SJSA1 (cell line): Measurements from ENCODE around the gene GNAQ. TPM values are rescaled to one million over a fixed set of nuclear protein-coding genes. Genes with fewer than 3 reads are reported as not detected.
A peak's percentile ranks its signal among the peaks of the same experiment; 100 is the strongest.
"Not testable (repeated sequence)": the region's sequence is repeated elsewhere in the genome, so short reads cannot be mapped to it uniquely, and the experiment has no call there.

ENCODE experiments used
- DNase-seq, 2 experiments: peaks; one replicate each; pipeline ENCODE4 v3.0.0-alpha.2; 2015 to 2020; ENCODE audit warnings: low spot score in 2 of 2, low read depth in 1 of 2
- H3K27ac ChIP-seq: fragments of 250-450 bp; sonication (Bioruptor Pico); 2 replicates; pipeline ENCODE4 v1.5.1; 2020; ENCODE audit warnings: mild to moderate bottlenecking, moderate library complexity
- H3K27me3 ChIP-seq: fragments of 250-450 bp; sonication (Bioruptor Pico); replicated peaks from 2 replicates; pipeline ENCODE4 v1.5.1; 2020; ENCODE audit warnings: mild to moderate bottlenecking, moderate library complexity
- H3K36me3 ChIP-seq: fragments of 250-450 bp; sonication (Bioruptor Pico); 2 replicates; pipeline ENCODE4 v1.5.1; 2020; ENCODE audit warnings: mild to moderate bottlenecking
- H3K4me1 ChIP-seq: fragments of 250-450 bp; sonication (Bioruptor Pico); replicated peaks from 2 replicates; pipeline ENCODE4 v1.6.1; 2021; ENCODE audit warnings: mild to moderate bottlenecking
- H3K4me3 ChIP-seq: fragments of 250-450 bp; sonication (Bioruptor Pico); 2 replicates; pipeline ENCODE4 v1.5.1; 2020; ENCODE audit warnings: mild to moderate bottlenecking
- H3K9me3 ChIP-seq: fragments of 250-450 bp; sonication (Bioruptor Pico); replicated peaks from 2 replicates; pipeline ENCODE4 v1.5.1; 2020; ENCODE audit warnings: mild to moderate bottlenecking
- total RNA-seq: library from RNA; depleted of rRNA; stranded (reverse); fragments of >200 nt; shearing (Covaris generic); gene quantifications from 2 replicates; pipeline ENCODE4 v1.2.3, GENCODE V29; 2014; rRNA removed

Gene GNAQ
- total RNA-seq: 22.9 and 46.2 TPM in 2 replicates

- H3K4me3 ChIP-seq: peak within 1 kb of the TSS; percentile 98
- no peak for DNase-seq
- no peaks in the 10 kb centered on the region for H3K9me3 ChIP-seq
- no peaks in the 10 kb centered on the region for H3K27me3 ChIP-seq
- peak within 1 kb of the TSS; percentile 93 for H3K27ac ChIP-seq
- H3K4me1 ChIP-seq: peaks cover 32% of the 10 kb centered on the region
- H3K36me3 ChIP-seq: peaks cover 7% of the 10 kb centered on the region
Observed at GRCh38 chr9:78031444-78031892, at the start of gene GNAQ. Gene GNAQ (minus strand): TSS chr9:78031811. CDS start chr9:78031235, 576 bp downstream.

- Histone ChIP-seq H3K27me3 (no peaks in the 10 kb centered on the region), H3K9me3 (no peaks in the 10 kb centered on the region), H3K36me3 (no peaks in the 10 kb centered on the region), H3K4me3 (no peak overlapping the region), H3K27ac (no peak overlapping the region), H3K4me1 (no peaks in the 10 kb centered on the region)
- no peak for DNase-seq
Observed at GRCh38 chr9:78074385-78075291, 43.0 kb upstream of the GNAQ start.

GRCh38 chr9:78073722-78074121 lies 42.1 kb upstream of the GNAQ start:
- no peak for DNase-seq

GRCh38 chr9:78072586-78073199 lies 41.1 kb upstream of the GNAQ start:
- Histone ChIP-seq H3K27me3 (no peaks in the 10 kb centered on the region), H3K9me3 (no peaks in the 10 kb centered on the region), H3K4me1 (no peaks in the 10 kb centered on the region), H3K4me3 (no peak overlapping the region), H3K27ac (no peak overlapping the region), H3K36me3 (no peaks in the 10 kb centered on the region)
- no peak for DNase-seq

More at GRCh38 chr9:78073722-78074121, 42.1 kb upstream of the GNAQ start:
- Histone ChIP-seq H3K4me3 (no peak overlapping the region), H3K27me3 (no peaks in the 10 kb centered on the region), H3K36me3 (no peaks in the 10 kb centered on the region), H3K27ac (no peak overlapping the region), H3K4me1 (no peaks in the 10 kb centered on the region), H3K9me3 (no peaks in the 10 kb centered on the region)

GRCh38 chr9:78070521-78070920 lies 38.9 kb upstream of the GNAQ start:
- no peaks in the 10 kb centered on the region for H3K9me3 ChIP-seq
- no peaks in the 10 kb centered on the region for H3K27me3 ChIP-seq
- no peak for DNase-seq
- H3K27ac ChIP-seq: no peak overlapping the region
- no peaks in the 10 kb centered on the region for H3K4me1 ChIP-seq
- H3K36me3 ChIP-seq: no peaks in the 10 kb centered on the region
- no peak overlapping the region for H3K4me3 ChIP-seq

GRCh38 chr9:78064075-78064474 lies 32.5 kb upstream of the GNAQ start:
- Histone ChIP-seq H3K27me3 (no peaks in the 10 kb centered on the region), H3K4me1 (no peaks in the 10 kb centered on the region), H3K36me3 (no peaks in the 10 kb centered on the region), H3K4me3 (no peak overlapping the region), H3K9me3 (no peaks in the 10 kb centered on the region), H3K27ac (no peak overlapping the region)
- no peak for DNase-seq

GRCh38 chr9:78062710-78063109 lies 31.1 kb upstream of the GNAQ start:
- Histone ChIP-seq H3K4me1 (no peaks in the 10 kb centered on the region), H3K9me3 (no peaks in the 10 kb centered on the region), H3K27ac (no peak overlapping the region), H3K36me3 (no peaks in the 10 kb centered on the region), H3K27me3 (no peaks in the 10 kb centered on the region), H3K4me3 (no peak overlapping the region)
- no peak for DNase-seq

GRCh38 chr9:78054218-78054617 lies 22.6 kb upstream of the GNAQ start:
- not testable (repeated sequence) for H3K4me1 ChIP-seq, H3K4me3 ChIP-seq, H3K9me3 ChIP-seq, H3K27ac ChIP-seq, H3K36me3 ChIP-seq, DNase-seq, H3K27me3 ChIP-seq

- Histone ChIP-seq H3K9me3 (no peaks in the 10 kb centered on the region), H3K27me3 (no peaks in the 10 kb centered on the region), H3K4me3 (no peak overlapping the region), H3K4me1 (no peaks in the 10 kb centered on the region), H3K36me3 (no peaks in the 10 kb centered on the region), H3K27ac (no peak overlapping the region)
- DNase-seq: no peak
Observed at GRCh38 chr9:78053627-78054026, 22.0 kb upstream of the GNAQ start.

- Histone ChIP-seq H3K27me3 (0 out of 2 replicates have a peak, but pooled peaks cover 3% of the 10 kb centered on the region), H3K4me3 (no peak overlapping the region), H3K36me3 (no peaks in the 10 kb centered on the region), H3K9me3 (no peaks in the 10 kb centered on the region), H3K4me1 (no peaks in the 10 kb centered on the region), H3K27ac (no peak overlapping the region)
- no peak for DNase-seq
Observed at GRCh38 chr9:78050421-78050820, 18.8 kb upstream of the GNAQ start.

- Histone ChIP-seq H3K36me3 (no peaks in the 10 kb centered on the region), H3K4me1 (no peaks in the 10 kb centered on the region), H3K27ac (no peak overlapping the region), H3K9me3 (no peaks in the 10 kb centered on the region), H3K4me3 (no peak overlapping the region), H3K27me3 (0 out of 2 replicates have a peak, but pooled peaks cover 3% of the 10 kb centered on the region)
- no peak for DNase-seq
Observed at GRCh38 chr9:78049484-78049883, 17.9 kb upstream of the GNAQ start.

- Histone ChIP-seq H3K36me3 (no peaks in the 10 kb centered on the region), H3K27ac (no peak overlapping the region), H3K9me3 (no peaks in the 10 kb centered on the region), H3K4me1 (no peaks in the 10 kb centered on the region), H3K4me3 (no peak overlapping the region), H3K27me3 (0 out of 2 replicates have a peak, but pooled peaks cover 3% of the 10 kb centered on the region)
- DNase-seq: no peak
Observed at GRCh38 chr9:78047106-78047505, 15.5 kb upstream of the GNAQ start.

- no peaks in the 10 kb centered on the region for H3K9me3 ChIP-seq
- H3K36me3 ChIP-seq: no peaks in the 10 kb centered on the region
- H3K27ac ChIP-seq: no peak overlapping the region
- no peaks in the 10 kb centered on the region for H3K4me1 ChIP-seq
- 0 out of 2 replicates have a peak, but pooled peaks cover 3% of the 10 kb centered on the region for H3K27me3 ChIP-seq
- no peak for DNase-seq
- no peak overlapping the region for H3K4me3 ChIP-seq
Observed at GRCh38 chr9:78046112-78046511, 14.5 kb upstream of the GNAQ start.

GRCh38 chr9:78044886-78045285 lies 13.3 kb upstream of the GNAQ start:
- no peaks in the 10 kb centered on the region for H3K9me3 ChIP-seq
- no peaks in the 10 kb centered on the region for H3K36me3 ChIP-seq
- H3K4me1 ChIP-seq: no peaks in the 10 kb centered on the region
- no peak overlapping the region for H3K4me3 ChIP-seq
- no peak for DNase-seq
- peaks cover 3% of the 10 kb centered on the region; the same call in 1 of the 2 replicates for H3K27me3 ChIP-seq
- no peak overlapping the region for H3K27ac ChIP-seq
